Measurements from ENCODE around the gene ZCWPW1. TPM values are rescaled to one million over a fixed set of nuclear protein-coding genes. Genes with fewer than 3 reads are reported as not detected.

ZCWPW1 gene
- total RNA-seq, 1 experiment from 2014 or later: 3.4 TPM

DNA sequence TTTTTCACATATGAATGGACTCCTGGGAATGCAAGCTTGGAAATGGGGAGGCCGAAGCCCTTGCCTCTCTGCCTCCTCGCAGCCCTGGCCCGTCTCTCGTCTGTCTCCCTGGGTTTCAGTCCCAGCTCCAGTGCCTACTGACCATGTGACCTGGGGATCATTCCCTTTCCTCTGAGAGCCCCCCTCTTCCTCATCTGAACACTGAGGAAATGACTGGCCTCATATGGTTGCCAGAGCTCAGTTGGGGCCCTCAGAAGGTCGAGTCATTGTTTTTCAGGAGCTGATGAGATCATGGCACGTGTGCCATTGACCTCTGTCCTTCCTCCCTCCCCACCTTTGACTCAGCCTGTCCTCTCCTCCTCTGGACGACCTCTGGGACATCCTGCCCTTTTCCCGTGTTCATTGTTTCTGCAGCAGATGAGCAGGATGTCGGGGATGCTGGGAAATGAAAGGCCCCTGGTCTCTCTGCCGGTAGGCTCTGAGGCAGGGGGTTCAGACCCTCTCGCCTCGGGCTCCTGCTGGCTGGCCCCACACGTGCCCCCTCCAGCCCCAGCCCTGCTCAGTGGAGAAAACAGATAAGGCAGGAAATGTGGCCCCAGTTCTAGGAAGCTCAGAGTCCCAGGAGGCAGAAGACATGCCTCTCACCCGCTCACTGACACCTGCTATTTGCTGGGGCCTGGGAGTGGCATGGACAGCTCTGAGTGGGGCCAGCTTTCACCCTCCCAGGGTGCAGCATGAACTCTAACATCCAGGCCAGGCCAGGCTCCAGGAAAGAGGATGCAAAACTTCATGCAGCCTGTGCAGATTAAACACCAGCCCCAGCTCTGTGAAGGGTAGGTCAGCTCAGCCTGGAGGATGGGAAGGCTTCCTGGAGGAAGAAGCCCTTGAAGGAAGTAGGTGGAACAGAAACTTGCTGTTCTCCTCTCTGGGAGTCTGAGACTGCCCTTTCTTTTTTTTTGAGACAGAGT, 16.1 kb upstream of the ZCWPW1 start:
- POLR2A ChIA-PET: interaction anchor here (0.5 to 1.6 kb wide), 2 partner anchors 8 to 16 kb away, joined by 5 to 6 read pairs; partner anchors contain the start of genes PPP1R35 and ZCWPW1
- H3K4me1 ChIP-seq: peaks cover 13% of the 10 kb centered on the region
- no peaks in the 10 kb centered on the region for H3K36me3 ChIP-seq (ENCODE audit: control insufficient read depth, insufficient read depth, low read length)
- H3K4me3 Mint-ChIP-seq (ENCODE audit: unreplicated experiment): no peak overlapping the region
- CTCF ChIA-PET: interaction anchor here (1.3 kb wide), 1 partner anchor 16 kb away, joined by 6 read pairs; the partner anchor contains the start of gene ZCWPW1
- no peak for DNase-seq
- no peaks in the 10 kb centered on the region for H3K4me1 Mint-ChIP-seq (ENCODE audit: low read depth, unreplicated experiment)
- H3K27ac Mint-ChIP-seq (ENCODE audit: unreplicated experiment): peak overlapping the region; percentile 37
- no TSS peak for BruUV-seq (replicated peaks)
- TF ChIP-seq, protein P1, sequence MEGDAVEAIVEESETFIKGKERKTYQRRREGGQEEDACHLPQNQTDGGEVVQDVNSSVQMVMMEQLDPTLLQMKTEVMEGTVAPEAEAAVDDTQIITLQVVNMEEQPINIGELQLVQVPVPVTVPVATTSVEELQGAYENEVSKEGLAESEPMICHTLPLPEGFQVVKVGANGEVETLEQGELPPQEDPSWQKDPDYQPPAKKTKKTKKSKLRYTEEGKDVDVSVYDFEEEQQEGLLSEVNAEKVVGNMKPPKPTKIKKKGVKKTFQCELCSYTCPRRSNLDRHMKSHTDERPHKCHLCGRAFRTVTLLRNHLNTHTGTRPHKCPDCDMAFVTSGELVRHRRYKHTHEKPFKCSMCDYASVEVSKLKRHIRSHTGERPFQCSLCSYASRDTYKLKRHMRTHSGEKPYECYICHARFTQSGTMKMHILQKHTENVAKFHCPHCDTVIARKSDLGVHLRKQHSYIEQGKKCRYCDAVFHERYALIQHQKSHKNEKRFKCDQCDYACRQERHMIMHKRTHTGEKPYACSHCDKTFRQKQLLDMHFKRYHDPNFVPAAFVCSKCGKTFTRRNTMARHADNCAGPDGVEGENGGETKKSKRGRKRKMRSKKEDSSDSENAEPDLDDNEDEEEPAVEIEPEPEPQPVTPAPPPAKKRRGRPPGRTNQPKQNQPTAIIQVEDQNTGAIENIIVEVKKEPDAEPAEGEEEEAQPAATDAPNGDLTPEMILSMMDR (IDR thresholded peaks at IDR 0.05; ENCODE audit: insufficient read depth in 1 of 2, low read depth in 1 of 2, low read length in 1 of 2, severe bottlenecking in 1 of 2, unreplicated experiment in 1 of 2): no peak
- H3K9me3 Mint-ChIP-seq (ENCODE audit: unreplicated experiment): no peaks in the 10 kb centered on the region
- no peak overlapping the region for H3K4me3 ChIP-seq (ENCODE audit: low read depth, low read length)
- H3K9me3 ChIP-seq: no peaks in the 10 kb centered on the region
- H3K27me3 ChIP-seq (replicated peaks; ENCODE audit: control insufficient read depth, insufficient read depth, low read length): no peaks in the 10 kb centered on the region
- no peaks in the 10 kb centered on the region for H3K27me3 Mint-ChIP-seq (ENCODE audit: insufficient read depth, unreplicated experiment)
- intact Hi-C loops (cut with micrococcal nuclease; ENCODE audit: unreplicated experiment): no loop called here
- H3K36me3 Mint-ChIP-seq (ENCODE audit: insufficient read depth, unreplicated experiment): no peaks in the 10 kb centered on the region

DNA sequence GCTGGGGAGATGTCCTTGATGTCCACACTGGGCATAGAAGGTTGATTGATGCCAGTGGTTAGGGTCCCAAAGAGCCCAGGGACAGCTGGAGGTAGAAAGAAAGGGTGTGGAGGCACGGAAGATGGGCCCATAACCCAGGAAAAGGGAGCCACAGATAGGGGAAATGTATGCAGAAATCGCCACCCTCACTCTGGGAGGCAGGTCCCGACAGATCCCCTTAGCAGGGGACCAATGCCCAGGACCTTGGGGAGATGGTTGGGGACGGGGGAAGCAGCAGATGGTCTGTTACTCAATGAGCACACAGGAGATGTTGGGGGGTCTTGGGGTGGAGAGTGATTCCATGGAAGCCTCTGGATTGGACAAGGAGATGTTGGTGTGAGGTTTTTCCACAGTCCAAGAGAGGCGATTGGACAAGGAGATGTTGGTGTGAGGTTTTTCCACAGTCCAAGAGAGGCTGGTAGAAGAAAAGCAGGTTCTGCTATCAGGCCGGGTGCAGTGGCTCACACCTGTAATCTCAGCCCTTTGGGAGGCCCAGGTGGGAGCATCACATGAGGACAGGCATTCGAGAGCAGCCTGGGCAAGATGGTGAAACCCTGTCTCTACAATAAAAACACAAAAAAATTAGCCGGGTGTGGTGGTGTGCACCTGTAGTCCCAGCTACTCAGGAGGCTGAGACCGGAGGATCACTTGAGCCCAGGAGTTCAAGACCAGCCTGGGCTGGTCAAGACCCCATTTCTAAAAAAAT, 14.8 kb upstream of the ZCWPW1 start:
- CTCF ChIA-PET: no interaction called here
- no peak for DNase-seq
- POLR2A ChIA-PET: interaction anchor here (0.6 kb wide), 1 partner anchor 971 kb away, joined by 6 read pairs; no protein-coding TSS in a partner anchor
- H3K9me3 ChIP-seq: no peaks in the 10 kb centered on the region
- peaks cover 13% of the 10 kb centered on the region for H3K4me1 ChIP-seq
- no peaks in the 10 kb centered on the region for H3K36me3 Mint-ChIP-seq (ENCODE audit: insufficient read depth, unreplicated experiment)
- H3K27me3 Mint-ChIP-seq (ENCODE audit: insufficient read depth, unreplicated experiment): no peaks in the 10 kb centered on the region
- H3K27ac Mint-ChIP-seq (ENCODE audit: unreplicated experiment): no peak overlapping the region
- no peaks in the 10 kb centered on the region for H3K9me3 Mint-ChIP-seq (ENCODE audit: unreplicated experiment)
- H3K27me3 ChIP-seq (replicated peaks; ENCODE audit: control insufficient read depth, insufficient read depth, low read length): no peaks in the 10 kb centered on the region
- H3K4me3 ChIP-seq (ENCODE audit: low read depth, low read length): no peak overlapping the region
- TF ChIP-seq, protein P1 (IDR thresholded peaks at IDR 0.05; ENCODE audit: insufficient read depth in 1 of 2, low read depth in 1 of 2, low read length in 1 of 2, severe bottlenecking in 1 of 2, unreplicated experiment in 1 of 2): no peak
- H3K4me1 Mint-ChIP-seq (ENCODE audit: low read depth, unreplicated experiment): no peaks in the 10 kb centered on the region
- no peak overlapping the region for H3K4me3 Mint-ChIP-seq (ENCODE audit: unreplicated experiment)
- H3K36me3 ChIP-seq (ENCODE audit: control insufficient read depth, insufficient read depth, low read length): no peaks in the 10 kb centered on the region
- intact Hi-C loops (cut with micrococcal nuclease; ENCODE audit: unreplicated experiment): no loop called here
- no TSS peak for BruUV-seq (replicated peaks)
